DOHH2 (cell line): ENCODE data around the gene TTC7B.

Experiments
- H3F3A ChIP-seq: fragments of 200-600 bp; sonication (generic), shearing (Covaris generic); 2 replicates; pipeline ENCODE4 v1.6.0; 2016; ENCODE audit warnings: antibody characterized with exemption, mild to moderate bottlenecking; ENCODE audit not compliant: control insufficient read depth, insufficient read depth
- H3K27ac ChIP-seq: fragments of 200-600 bp; sonication (generic); 2 replicates; pipeline ENCODE4 v1.5.1; 2014; ENCODE audit warnings: low read depth, mild to moderate bottlenecking, low read length, moderate library complexity
- H3K27me3 ChIP-seq: fragments of 200-600 bp; sonication (generic); 2 replicates; pipeline ENCODE4 v1.6.1; 2014; ENCODE audit warnings: mild to moderate bottlenecking, low read length, mixed read lengths; ENCODE audit not compliant: control insufficient read depth
- H3K36me3 ChIP-seq: fragments of 200-600 bp; sonication (generic); 2 replicates; pipeline ENCODE4 v1.6.1; 2014; ENCODE audit warnings: mild to moderate bottlenecking, low read length, moderate library complexity, mixed read lengths; ENCODE audit not compliant: control insufficient read depth
- H3K4me1 ChIP-seq: fragments of 200-600 bp; sonication (generic); 2 replicates; pipeline ENCODE4 v1.6.1; 2014; ENCODE audit warnings: mild to moderate bottlenecking, low read length, mixed read lengths; ENCODE audit not compliant: control insufficient read depth
- H3K4me2 ChIP-seq: fragments of 200-600 bp; sonication (generic); 2 replicates; pipeline ENCODE4 v1.6.0; 2014; ENCODE audit warnings: mild to moderate bottlenecking, low read length, moderate library complexity
- H3K4me3 ChIP-seq: fragments of 200-600 bp; sonication (generic); 2 replicates; pipeline ENCODE4 v1.5.1; 2014; ENCODE audit warnings: mild to moderate bottlenecking, low read length, mixed read lengths
- H3K79me2 ChIP-seq: fragments of 200-600 bp; sonication (generic); 2 replicates; pipeline ENCODE4 v1.6.1; 2014; ENCODE audit warnings: mild to moderate bottlenecking, low read length, mixed read lengths; ENCODE audit not compliant: control insufficient read depth
- H3K9me2 ChIP-seq: fragments of 200-600 bp; sonication (generic); replicated peaks from 2 replicates; pipeline ENCODE4 v1.6.1; 2014; ENCODE audit warnings: mild to moderate bottlenecking, low read length, mixed read lengths; ENCODE audit not compliant: control insufficient read depth
- H3K9me3 ChIP-seq: fragments of 200-600 bp; sonication (generic); 2 replicates; pipeline ENCODE4 v1.6.1; 2014; ENCODE audit warnings: antibody characterized with exemption, low read length, mixed read lengths; ENCODE audit not compliant: control insufficient read depth, insufficient read depth
- H4K20me1 ChIP-seq: fragments of 200-600 bp; sonication (generic); 2 replicates; pipeline ENCODE4 v1.6.0; 2014; ENCODE audit warnings: low read depth, mild to moderate bottlenecking, antibody characterized with exemption, low read length, moderate library complexity; ENCODE audit not compliant: control insufficient read depth, insufficient read depth
- CTCF ChIP-seq: fragments of 200-600 bp; sonication (generic); IDR thresholded peaks from one replicate; pipeline ENCODE4 v1.5.1; 2014; ENCODE audit warnings: antibody characterized with exemption, mild to moderate bottlenecking, low read depth, low read length; ENCODE audit not compliant: poor library complexity, severe bottlenecking
- EZH2phosphoT487 ChIP-seq: fragments of 200-600 bp; sonication (generic); IDR thresholded peaks from 2 replicates; pipeline ENCODE4 v1.6.1; 2017; ENCODE audit warnings: borderline replicate concordance, mild to moderate bottlenecking, antibody characterized with exemption, low read length, moderate library complexity, mixed read lengths

Gene TTC7B

DNA sequence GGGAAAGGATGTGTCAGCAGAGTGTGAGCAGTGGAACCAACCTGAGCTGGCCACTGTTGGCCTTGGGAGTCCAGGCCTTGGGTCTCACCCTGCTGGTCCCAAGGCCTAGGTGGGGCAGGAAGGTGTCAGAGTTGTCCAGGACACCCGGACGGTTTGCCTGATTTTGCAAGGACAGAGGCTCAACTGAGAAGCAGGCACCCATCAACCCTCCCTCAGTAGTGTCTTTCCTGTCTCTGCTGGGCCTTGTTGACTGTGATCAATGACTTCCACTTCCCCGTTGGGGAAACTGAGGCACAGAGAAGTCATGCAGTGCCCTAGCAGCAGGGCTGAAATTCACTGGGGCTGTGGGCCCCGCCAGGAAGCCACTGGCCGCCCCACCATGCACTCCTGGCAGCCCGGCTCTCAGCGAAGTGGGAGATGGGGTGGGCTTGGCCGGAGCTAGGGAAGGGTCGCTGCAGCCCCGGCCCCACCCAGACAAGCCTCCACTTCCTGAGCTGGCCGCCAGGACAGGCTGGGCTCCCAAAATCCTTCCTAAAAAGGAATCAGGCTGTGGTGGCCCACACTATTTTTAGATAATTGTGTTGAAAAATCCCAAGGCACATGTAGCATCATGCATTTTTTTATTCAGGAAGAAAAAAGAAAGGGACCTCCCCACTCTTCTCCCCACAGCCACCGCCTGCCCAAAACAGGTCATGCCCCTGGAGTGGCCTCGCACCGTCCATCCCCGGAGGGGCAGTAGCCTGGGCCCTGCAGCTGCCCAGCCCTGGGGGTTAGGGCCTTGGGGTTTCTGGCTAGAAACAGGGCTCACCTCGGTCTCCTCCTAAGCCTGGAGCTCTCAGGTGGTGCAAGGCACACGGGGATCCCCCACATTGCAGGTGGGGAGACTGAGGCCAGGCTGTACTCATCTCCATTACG is 292.0 kb downstream of the TTC7B start:
- H3K27ac ChIP-seq, result no peak overlapping the region
- no peak for TF ChIP-seq EZH2phosphoT487
- no peak for TF ChIP-seq CTCF
- no peaks in the 10 kb centered on the region for H4K20me1 ChIP-seq
- H3F3A ChIP-seq, result no peaks in the 10 kb centered on the region
- H3K27me3 ChIP-seq, result no peaks in the 10 kb centered on the region
- no peaks in the 10 kb centered on the region for H3K9me2 ChIP-seq
- no peak overlapping the region for H3K4me3 ChIP-seq
- H3K4me1 ChIP-seq, result no peaks in the 10 kb centered on the region
- H3K4me2 ChIP-seq, result no peak overlapping the region
- no peaks in the 10 kb centered on the region for H3K79me2 ChIP-seq
- H3K9me3 ChIP-seq, result no peaks in the 10 kb centered on the region
- no peaks in the 10 kb centered on the region for H3K36me3 ChIP-seq

DNA sequence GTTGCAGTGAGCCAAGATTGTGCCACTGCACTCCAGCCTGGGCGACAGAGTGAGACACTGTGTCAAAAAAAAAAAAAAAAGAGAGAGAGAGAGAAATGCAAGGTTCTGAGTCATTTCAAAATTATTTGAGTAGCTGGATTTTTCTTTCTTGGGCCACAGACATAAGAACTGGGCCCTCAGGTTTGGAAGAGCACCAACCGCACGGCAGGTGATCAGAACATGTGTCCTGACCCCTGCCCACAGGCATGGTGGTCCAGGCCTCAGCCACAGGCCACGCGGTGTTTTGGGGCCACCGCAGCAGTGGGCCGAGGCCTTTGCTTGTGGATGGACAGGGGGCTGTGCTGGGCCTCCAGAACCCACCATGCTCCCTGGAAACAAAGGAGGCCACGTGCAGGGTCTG is 292.7 kb downstream of the TTC7B start:
- H3K4me2 ChIP-seq, result no peak overlapping the region
- TF ChIP-seq CTCF, result no peak
- TF ChIP-seq EZH2phosphoT487, result no peak
- no peaks in the 10 kb centered on the region for H3K9me2 ChIP-seq
- no peaks in the 10 kb centered on the region for H3K79me2 ChIP-seq
- H3K27ac ChIP-seq, result no peak overlapping the region
- no peaks in the 10 kb centered on the region for H3K27me3 ChIP-seq
- no peaks in the 10 kb centered on the region for H3K9me3 ChIP-seq
- no peaks in the 10 kb centered on the region for H3K36me3 ChIP-seq
- H3K4me1 ChIP-seq, result no peaks in the 10 kb centered on the region
- no peaks in the 10 kb centered on the region for H3F3A ChIP-seq
- H3K4me3 ChIP-seq, result no peak overlapping the region
- H4K20me1 ChIP-seq, result no peaks in the 10 kb centered on the region

DNA sequence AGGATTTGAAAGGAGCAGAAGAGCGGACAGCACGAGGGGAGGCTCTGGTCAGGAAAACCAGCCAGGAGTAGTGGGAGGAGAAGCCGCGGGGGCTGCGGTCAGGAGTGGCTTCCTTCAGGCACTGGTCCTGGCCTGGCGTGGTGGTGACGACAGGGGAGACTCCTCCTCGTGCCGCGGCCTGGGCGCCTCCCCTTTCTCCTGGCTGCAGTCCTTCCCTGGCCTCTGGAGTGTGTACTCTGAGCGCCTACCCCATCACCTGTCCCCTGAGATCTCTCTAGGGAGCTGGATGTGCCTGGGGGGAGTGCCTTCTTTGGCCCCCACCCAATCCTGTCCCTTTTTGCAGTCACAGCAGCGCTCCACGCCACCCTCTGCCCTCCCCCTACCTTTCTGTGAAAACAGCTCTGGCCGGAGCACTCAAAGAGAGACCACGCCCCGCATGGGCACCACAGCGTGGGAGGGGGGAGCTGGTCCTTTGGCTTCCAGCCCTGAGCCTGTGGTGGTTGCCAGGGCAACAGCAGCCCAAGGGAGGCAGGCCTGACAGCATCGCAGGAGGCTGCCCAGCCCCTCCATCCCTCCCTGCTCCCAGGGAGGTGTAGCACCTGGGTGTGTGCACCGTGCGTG is 293.5 kb downstream of the TTC7B start:
- no peaks in the 10 kb centered on the region for H3K27me3 ChIP-seq
- no peak overlapping the region for H3K4me3 ChIP-seq

More for the DNA sequence above, 293.5 kb downstream of the TTC7B start:
- TF ChIP-seq CTCF, result no peak
- no peak for TF ChIP-seq EZH2phosphoT487
- H3K4me1 ChIP-seq, result no peaks in the 10 kb centered on the region
- no peak overlapping the region for H3K4me2 ChIP-seq
- H3K79me2 ChIP-seq, result no peaks in the 10 kb centered on the region
- H3F3A ChIP-seq, result no peaks in the 10 kb centered on the region
- H3K9me2 ChIP-seq, result no peaks in the 10 kb centered on the region
- H3K27ac ChIP-seq, result no peak overlapping the region
- no peaks in the 10 kb centered on the region for H3K9me3 ChIP-seq
- no peaks in the 10 kb centered on the region for H3K36me3 ChIP-seq
- no peaks in the 10 kb centered on the region for H4K20me1 ChIP-seq
